ENCODE data around the gene CTNNA2.

DNA sequence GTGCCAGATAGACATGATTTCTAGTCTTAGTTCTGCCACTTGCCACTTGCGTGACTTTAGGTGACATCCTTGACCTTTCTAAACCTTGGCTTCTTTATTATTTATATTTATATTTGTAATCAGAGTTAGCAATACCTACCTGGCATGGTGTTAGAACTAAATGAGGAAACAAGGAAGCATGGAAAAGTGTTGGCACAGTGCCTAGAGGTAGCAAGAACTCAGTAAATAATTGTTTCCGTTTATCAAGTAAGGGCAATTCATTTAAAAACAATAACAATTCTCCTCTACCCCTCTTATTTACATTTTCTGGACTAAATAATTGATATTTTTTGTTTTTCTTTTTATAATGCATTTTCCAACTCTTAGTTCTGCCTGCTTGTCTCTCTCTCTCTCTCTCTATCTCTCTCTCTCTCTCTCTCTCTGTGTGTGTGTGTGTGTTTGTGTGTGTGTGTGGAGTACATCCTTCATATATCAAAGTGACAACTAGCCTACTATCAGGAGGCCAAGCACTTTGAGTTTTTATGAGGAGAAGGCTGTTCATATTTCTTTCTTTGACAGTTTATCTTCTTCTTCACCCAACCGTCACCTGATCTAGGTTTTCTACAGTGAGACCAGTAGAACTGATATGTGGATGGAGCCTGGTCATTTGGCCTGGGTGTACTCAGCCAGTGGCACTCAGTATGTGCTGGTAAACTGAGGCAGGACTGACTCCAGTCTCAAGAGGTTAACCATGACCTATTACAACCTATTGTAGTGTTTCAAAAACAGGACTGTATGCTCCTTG is 657.2 kb downstream of the CTNNA2 start:
- TF ChIP-seq, protein P1, sequence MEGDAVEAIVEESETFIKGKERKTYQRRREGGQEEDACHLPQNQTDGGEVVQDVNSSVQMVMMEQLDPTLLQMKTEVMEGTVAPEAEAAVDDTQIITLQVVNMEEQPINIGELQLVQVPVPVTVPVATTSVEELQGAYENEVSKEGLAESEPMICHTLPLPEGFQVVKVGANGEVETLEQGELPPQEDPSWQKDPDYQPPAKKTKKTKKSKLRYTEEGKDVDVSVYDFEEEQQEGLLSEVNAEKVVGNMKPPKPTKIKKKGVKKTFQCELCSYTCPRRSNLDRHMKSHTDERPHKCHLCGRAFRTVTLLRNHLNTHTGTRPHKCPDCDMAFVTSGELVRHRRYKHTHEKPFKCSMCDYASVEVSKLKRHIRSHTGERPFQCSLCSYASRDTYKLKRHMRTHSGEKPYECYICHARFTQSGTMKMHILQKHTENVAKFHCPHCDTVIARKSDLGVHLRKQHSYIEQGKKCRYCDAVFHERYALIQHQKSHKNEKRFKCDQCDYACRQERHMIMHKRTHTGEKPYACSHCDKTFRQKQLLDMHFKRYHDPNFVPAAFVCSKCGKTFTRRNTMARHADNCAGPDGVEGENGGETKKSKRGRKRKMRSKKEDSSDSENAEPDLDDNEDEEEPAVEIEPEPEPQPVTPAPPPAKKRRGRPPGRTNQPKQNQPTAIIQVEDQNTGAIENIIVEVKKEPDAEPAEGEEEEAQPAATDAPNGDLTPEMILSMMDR (IDR thresholded peaks at IDR 0.05) = no peak
- TF ChIP-seq POLR2A (IDR thresholded peaks at IDR 0.05) = no peak
- TF ChIP-seq EP300 (IDR thresholded peaks at IDR 0.05) = no peak
